ENCODE results near the gene SLC39A6. TPM values are rescaled to one million over a fixed set of nuclear protein-coding genes. Genes with fewer than 3 reads are reported as not detected.
A peak's percentile ranks its signal among the peaks of the same experiment; 100 is the strongest.

SLC39A6 gene
- total and polyA plus RNA-seq, 2 of the 13 experiments (the other 11 are each of a cell fraction or from before 2014, with no cell fraction given), result 41.7 to 59.2 TPM

DNA sequence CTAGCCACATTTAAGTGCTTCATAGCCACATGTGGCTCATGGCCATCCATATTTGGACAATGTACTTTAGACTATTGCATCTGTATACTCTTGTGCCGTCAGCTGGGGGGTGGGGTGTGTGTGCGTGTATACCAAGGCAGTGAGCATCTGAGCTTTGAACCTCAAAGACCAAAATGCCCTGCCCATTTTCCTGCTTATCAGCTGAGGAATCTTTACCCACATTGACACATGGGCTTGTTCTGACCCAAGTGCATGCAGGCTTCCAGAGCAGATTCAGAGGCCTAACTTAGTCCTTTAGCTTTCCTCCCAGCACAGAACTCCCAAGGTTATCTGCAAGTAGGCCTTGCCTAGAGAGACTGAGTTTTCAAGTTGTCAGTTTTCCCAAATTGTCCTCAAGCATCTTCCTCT is 47.0 kb upstream of the SLC39A6 start (continued):
- TF ChIP-seq, protein P1, sequence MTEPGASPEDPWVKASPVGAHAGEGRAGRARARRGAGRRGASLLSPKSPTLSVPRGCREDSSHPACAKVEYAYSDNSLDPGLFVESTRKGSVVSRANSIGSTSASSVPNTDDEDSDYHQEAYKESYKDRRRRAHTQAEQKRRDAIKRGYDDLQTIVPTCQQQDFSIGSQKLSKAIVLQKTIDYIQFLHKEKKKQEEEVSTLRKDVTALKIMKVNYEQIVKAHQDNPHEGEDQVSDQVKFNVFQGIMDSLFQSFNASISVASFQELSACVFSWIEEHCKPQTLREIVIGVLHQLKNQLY (CRISPR knock-in tag; IDR thresholded peaks at IDR 0.05), result peak; percentile 85
- TF ChIP-seq NCOA2 (CRISPR knock-in tag; IDR thresholded peaks at IDR 0.05) (peak; percentile 89), HNRNPK (IDR thresholded peaks at IDR 0.05; ENCODE audit: low read depth, low read length, poor library complexity, severe bottlenecking) (no peak), ZNF468 (CRISPR knock-in tag; IDR thresholded peaks at IDR 0.05) (no peak), STAT5B (CRISPR knock-in tag; IDR thresholded peaks at IDR 0.05) (no peak), SSRP1 (CRISPR knock-in tag; IDR thresholded peaks at IDR 0.05) (no peak; the same call in 1 of the 2 replicates), LCORL (IDR thresholded peaks at IDR 0.05) (peak; percentile 60; the same call in 1 of the 2 replicates), LCORL (CRISPR knock-in tag; IDR thresholded peaks at IDR 0.05) (peak; percentile 94), HNF4A (CRISPR knock-in tag; IDR thresholded peaks at IDR 0.05) (peak; percentile 99), ZNF333 (CRISPR knock-in tag; IDR thresholded peaks at IDR 0.05; ENCODE audit: borderline replicate concordance) (no peak), SP4 (CRISPR knock-in tag; IDR thresholded peaks at IDR 0.05) (peak; percentile 60; the same call in 1 of the 2 replicates), DMAP1 (CRISPR knock-in tag; IDR thresholded peaks at IDR 0.05) (peak; percentile 93), SP5 (CRISPR knock-in tag; IDR thresholded peaks at IDR 0.05; ENCODE audit: borderline replicate concordance, low read depth) (peak; percentile 100), PAF1 (CRISPR knock-in tag; IDR thresholded peaks at IDR 0.05) (0 out of 2 replicates have a peak, but pooled peaks have one; percentile 33), PPARG (CRISPR knock-in tag; conservative IDR thresholded peaks at IDR 0.05) (peak; percentile 28; the same call in 1 of the 2 replicates), ZFYVE20 (CRISPR knock-in tag; IDR thresholded peaks at IDR 0.05; ENCODE audit: borderline replicate concordance, low read depth) (no peak), SALL1 (CRISPR knock-in tag; IDR thresholded peaks at IDR 0.05) (peak; percentile 99), TRIM24 (CRISPR knock-in tag; IDR thresholded peaks at IDR 0.05) (peak; percentile 82), TGIF2 (CRISPR knock-in tag; IDR thresholded peaks at IDR 0.05) (peak; percentile 91), FOXP1 (IDR thresholded peaks at IDR 0.05) (peak; percentile 76), FOXP1 (CRISPR knock-in tag; IDR thresholded peaks at IDR 0.05) (peak; percentile 90), ZNF205 (CRISPR knock-in tag; IDR thresholded peaks at IDR 0.05) (peak; percentile 90), YEATS2 (CRISPR knock-in tag; IDR thresholded peaks at IDR 0.05; ENCODE audit: borderline replicate concordance) (peak; percentile 73; the same call in 1 of the 2 replicates), ZFP41 (CRISPR knock-in tag; IDR thresholded peaks at IDR 0.05; ENCODE audit: borderline replicate concordance) (no peak), ZBTB8A (CRISPR knock-in tag; IDR thresholded peaks at IDR 0.05; ENCODE audit: borderline replicate concordance, low read depth) (no peak), ZFY (CRISPR knock-in tag; IDR thresholded peaks at IDR 0.05) (peak; percentile 91), MAF1 (CRISPR knock-in tag; IDR thresholded peaks at IDR 0.05; ENCODE audit: borderline replicate concordance) (no peak), ZNF703 (CRISPR knock-in tag; IDR thresholded peaks at IDR 0.05; ENCODE audit: borderline replicate concordance) (no peak)
- TF ChIP-seq, protein P2, sequence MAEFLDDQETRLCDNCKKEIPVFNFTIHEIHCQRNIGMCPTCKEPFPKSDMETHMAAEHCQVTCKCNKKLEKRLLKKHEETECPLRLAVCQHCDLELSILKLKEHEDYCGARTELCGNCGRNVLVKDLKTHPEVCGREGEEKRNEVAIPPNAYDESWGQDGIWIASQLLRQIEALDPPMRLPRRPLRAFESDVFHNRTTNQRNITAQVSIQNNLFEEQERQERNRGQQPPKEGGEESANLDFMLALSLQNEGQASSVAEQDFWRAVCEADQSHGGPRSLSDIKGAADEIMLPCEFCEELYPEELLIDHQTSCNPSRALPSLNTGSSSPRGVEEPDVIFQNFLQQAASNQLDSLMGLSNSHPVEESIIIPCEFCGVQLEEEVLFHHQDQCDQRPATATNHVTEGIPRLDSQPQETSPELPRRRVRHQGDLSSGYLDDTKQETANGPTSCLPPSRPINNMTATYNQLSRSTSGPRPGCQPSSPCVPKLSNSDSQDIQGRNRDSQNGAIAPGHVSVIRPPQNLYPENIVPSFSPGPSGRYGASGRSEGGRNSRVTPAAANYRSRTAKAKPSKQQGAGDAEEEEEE (CRISPR knock-in tag; IDR thresholded peaks at IDR 0.05; ENCODE audit: borderline replicate concordance), result no peak; the same call in 1 of the 2 replicates
- TF ChIP-seq, protein P3, sequence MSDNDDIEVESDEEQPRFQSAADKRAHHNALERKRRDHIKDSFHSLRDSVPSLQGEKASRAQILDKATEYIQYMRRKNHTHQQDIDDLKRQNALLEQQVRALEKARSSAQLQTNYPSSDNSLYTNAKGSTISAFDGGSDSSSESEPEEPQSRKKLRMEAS (IDR thresholded peaks at IDR 0.05), result peak; percentile 93
- TF ChIP-seq, protein P4, sequence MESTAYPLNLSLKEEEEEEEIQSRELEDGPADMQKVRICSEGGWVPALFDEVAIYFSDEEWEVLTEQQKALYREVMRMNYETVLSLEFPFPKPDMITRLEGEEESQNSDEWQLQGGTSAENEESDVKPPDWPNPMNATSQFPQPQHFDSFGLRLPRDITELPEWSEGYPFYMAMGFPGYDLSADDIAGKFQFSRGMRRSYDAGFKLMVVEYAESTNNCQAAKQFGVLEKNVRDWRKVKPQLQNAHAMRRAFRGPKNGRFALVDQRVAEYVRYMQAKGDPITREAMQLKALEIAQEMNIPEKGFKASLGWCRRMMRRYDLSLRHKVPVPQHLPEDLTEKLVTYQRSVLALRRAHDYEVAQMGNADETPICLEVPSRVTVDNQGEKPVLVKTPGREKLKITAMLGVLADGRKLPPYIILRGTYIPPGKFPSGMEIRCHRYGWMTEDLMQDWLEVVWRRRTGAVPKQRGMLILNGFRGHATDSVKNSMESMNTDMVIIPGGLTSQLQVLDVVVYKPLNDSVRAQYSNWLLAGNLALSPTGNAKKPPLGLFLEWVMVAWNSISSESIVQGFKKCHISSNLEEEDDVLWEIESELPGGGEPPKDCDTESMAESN (CRISPR knock-in tag; conservative IDR thresholded peaks at IDR 0.05), result 0 out of 2 replicates have a peak, but pooled peaks have one; percentile 46
